T-helper 2 cell (primary cell): ENCODE data around the gene MEGF8.

Experiments
- DNase-seq, 5 experiments: peaks; one replicate each; pipeline versions ENCODE4 v3.0.0 to v3.0.0-alpha.2; 2012 to 2022

Gene MEGF8

GRCh38 chr19:42392165-42392564, 66.7 kb downstream of the MEGF8 start:
- DNase-seq = no peak

GRCh38 chr19:42394751-42395150, 69.3 kb downstream of the MEGF8 start:
- no peak for DNase-seq

- peak; percentile 71 to 97 (median 89) for DNase-seq
Measured at GRCh38 chr19:42396381-42397262, 71.2 kb downstream of the MEGF8 start.

- no peak for DNase-seq
Measured at GRCh38 chr19:42397263-42398166, 72.1 kb downstream of the MEGF8 start.

GRCh38 chr19:42400404-42400803, 75.0 kb downstream of the MEGF8 start:
- no peak for DNase-seq

GRCh38 chr19:42401365-42402303, 76.2 kb downstream of the MEGF8 start:
- peak; percentile 58 to 73 (median 64) for DNase-seq

GRCh38 chr19:42402376-42403116, 77.1 kb downstream of the MEGF8 start:
- no peak for DNase-seq

- no peak for DNase-seq
Measured at GRCh38 chr19:42403586-42403985, 78.2 kb downstream of the MEGF8 start.

- no peak for DNase-seq
Measured at GRCh38 chr19:42406111-42406510, 80.7 kb downstream of the MEGF8 start.

GRCh38 chr19:42407085-42407815, 81.8 kb downstream of the MEGF8 start:
- no peak for DNase-seq

- DNase-seq = no peak
Measured at GRCh38 chr19:42407816-42408175, 82.4 kb downstream of the MEGF8 start.

GRCh38 chr19:42409477-42409876, 84.0 kb downstream of the MEGF8 start:
- no peak for DNase-seq

- DNase-seq = no peak
Measured at GRCh38 chr19:42410371-42410770, 84.9 kb downstream of the MEGF8 start.

GRCh38 chr19:42411581-42412178, 86.2 kb downstream of the MEGF8 start:
- no peak for DNase-seq

GRCh38 chr19:42412227-42412626, 86.8 kb downstream of the MEGF8 start:
- no peak for DNase-seq

- no peak for DNase-seq
Measured at GRCh38 chr19:42412661-42413076, 87.2 kb downstream of the MEGF8 start.

GRCh38 chr19:42419309-42419708, 93.9 kb downstream of the MEGF8 start:
- DNase-seq = no peak

GRCh38 chr19:42420055-42420544, 94.7 kb downstream of the MEGF8 start:
- peak; percentile 55 to 87 (median 71) for DNase-seq

- DNase-seq = no peak
Measured at GRCh38 chr19:42421101-42421500, 95.7 kb downstream of the MEGF8 start.

GRCh38 chr19:42421591-42422031, 96.2 kb downstream of the MEGF8 start:
- DNase-seq = no peak
